Body of pancreas (tissue), 4 donors: ENCODE data around the gene MRC1. TPM values are rescaled to one million over a fixed set of nuclear protein-coding genes. Genes with fewer than 3 reads are reported as not detected.

ENCODE experiments used
- ATAC-seq: fragments of 150-250 bp; one replicate; pipeline ENCODE4 v1.9.1; 2016
- DNase-seq, 4 donors: peaks; one replicate each; pipeline ENCODE4 v3.0.0-alpha.2; 2019
- H3K27ac ChIP-seq, 4 donors: fragments of 200-600 bp; sonication (generic); 1 replicate in 3 of 4; 2 replicates in 1 of 4; pipeline versions ENCODE4 v1.5.1 to v1.6.1; 2016 to 2019; ENCODE audit warnings: mild to moderate bottlenecking in 1 of 4, mixed read lengths in 1 of 4, moderate library complexity in 1 of 4
- H3K27me3 ChIP-seq, 2 donors: fragments of 200-600 bp; sonication (generic); one replicate each; pipeline ENCODE4 v1.6.0; 2016; ENCODE audit warnings: mild to moderate bottlenecking in 1 of 2
- H3K36me3 ChIP-seq, 2 donors: fragments of 200-600 bp; sonication (generic); replicated peaks in 1 of 2; 2 replicates each; pipeline ENCODE4 v1.5.1; 2016; ENCODE audit warnings: low read depth in 2 of 2; ENCODE audit not compliant: insufficient read depth in 1 of 2
- H3K4me1 ChIP-seq: fragments of 200-600 bp; sonication (generic); one replicate; pipeline ENCODE4 v1.6.0; 2016
- H3K4me3 ChIP-seq, 2 donors: fragments of 200-600 bp; sonication (generic); 1 replicate in 1 of 2; 2 replicates in 1 of 2; pipeline ENCODE4 v1.5.1; 2016 to 2019
- H3K9me3 ChIP-seq, 3 donors: fragments of 200-600 bp; sonication (generic); 1 replicate in 2 of 3; 2 replicates in 1 of 3; pipeline ENCODE4 v1.5.1; 2016
- POLR2A ChIP-seq, 3 donors: fragments of 450-650 bp; IDR thresholded peaks; one replicate each; pipeline ENCODE4 v1.6.1; 2016; ENCODE audit warnings: antibody characterized with exemption in 3 of 3, mild to moderate bottlenecking in 2 of 3
- WGBS, 2 donors: methylation state at CpG; one replicate each; pipeline ENCODE4 v1.1.5; 2017; 5-methylcytosine and 5-hydroxymethylcytosine counted together
- intact Hi-C: fragments of 100-400 bp; cut with DNase I; formaldehyde crosslinking; loops from one replicate; pipeline ENCODE4 v1.15.1; 2023
- total RNA-seq, 2 donors: library from RNA; depleted of rRNA; stranded (reverse); fragments of >200 nt; gene quantifications; one replicate each; pipeline ENCODE4 v1.1.0, GENCODE V29; 2016
- TF ChIP-seq, protein P1 (sequence below), 7 experiments: fragments of 450-650 bp in 4 of 7; fragments of 200-600 bp in 3 of 7; sonication (generic) in 3 of 7; IDR thresholded peaks; one replicate each; pipeline ENCODE4 v1.5.1; 2016 to 2019; ENCODE audit warnings: antibody characterized with exemption in 7 of 7

Gene MRC1
- 10 to 100 TPM; 10.2 to 19.5 TPM for total RNA-seq

DNA sequence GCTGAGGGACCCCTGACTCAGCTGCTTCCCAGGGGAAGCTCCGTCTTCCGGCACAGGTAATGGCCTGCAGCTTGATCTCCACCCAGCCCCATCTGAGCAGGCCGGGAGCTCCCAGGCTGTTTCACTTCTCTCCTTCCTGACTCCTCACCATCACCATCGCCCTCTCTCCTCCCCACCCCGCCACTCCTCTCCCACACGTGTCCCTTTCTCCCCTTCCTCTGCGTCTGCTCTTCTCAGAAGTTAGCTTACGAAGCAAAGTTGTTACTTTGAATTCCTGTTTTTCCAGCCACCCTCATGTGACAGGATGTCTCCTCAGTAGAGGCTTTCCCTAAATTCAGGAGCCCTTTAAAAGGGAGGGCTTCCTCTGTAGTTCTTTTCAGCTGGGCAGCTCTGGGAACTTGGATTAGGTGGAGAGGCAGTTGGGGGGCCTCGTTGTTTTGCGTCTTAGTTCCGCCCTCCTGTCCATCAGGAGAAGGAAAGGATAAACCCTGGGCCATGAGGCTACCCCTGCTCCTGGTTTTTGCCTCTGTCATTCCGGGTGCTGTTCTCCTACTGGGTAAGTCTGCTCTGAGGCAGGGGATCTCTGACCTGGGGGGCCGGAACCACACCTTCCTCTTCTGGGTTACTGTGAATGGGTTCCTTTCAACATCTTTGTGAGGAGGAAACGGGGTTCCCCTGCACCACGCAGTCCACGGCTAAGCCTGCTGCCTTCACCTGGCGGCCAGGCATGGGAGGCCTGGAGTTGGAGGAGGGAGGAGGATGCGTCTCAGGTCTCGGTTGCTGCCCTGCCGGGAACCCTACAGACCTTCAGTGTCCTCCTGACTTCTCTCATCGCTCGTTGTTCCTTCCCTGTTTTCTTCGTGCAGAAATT lies at the start of gene MRC1:
Gene MRC1, plus strand, starts transcription at position 378 of the 871 bp plus-strand sequence. Its CDS starts 118 bp downstream, at position 496.
- no peaks in the 10 kb centered on the region for H3K27me3 ChIP-seq
- TF ChIP-seq, protein P1, sequence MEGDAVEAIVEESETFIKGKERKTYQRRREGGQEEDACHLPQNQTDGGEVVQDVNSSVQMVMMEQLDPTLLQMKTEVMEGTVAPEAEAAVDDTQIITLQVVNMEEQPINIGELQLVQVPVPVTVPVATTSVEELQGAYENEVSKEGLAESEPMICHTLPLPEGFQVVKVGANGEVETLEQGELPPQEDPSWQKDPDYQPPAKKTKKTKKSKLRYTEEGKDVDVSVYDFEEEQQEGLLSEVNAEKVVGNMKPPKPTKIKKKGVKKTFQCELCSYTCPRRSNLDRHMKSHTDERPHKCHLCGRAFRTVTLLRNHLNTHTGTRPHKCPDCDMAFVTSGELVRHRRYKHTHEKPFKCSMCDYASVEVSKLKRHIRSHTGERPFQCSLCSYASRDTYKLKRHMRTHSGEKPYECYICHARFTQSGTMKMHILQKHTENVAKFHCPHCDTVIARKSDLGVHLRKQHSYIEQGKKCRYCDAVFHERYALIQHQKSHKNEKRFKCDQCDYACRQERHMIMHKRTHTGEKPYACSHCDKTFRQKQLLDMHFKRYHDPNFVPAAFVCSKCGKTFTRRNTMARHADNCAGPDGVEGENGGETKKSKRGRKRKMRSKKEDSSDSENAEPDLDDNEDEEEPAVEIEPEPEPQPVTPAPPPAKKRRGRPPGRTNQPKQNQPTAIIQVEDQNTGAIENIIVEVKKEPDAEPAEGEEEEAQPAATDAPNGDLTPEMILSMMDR (IDR thresholded peaks at IDR 0.05), result no peak
- peak in 1 of 3 donors; percentile 13 for TF ChIP-seq POLR2A (IDR thresholded peaks at IDR 0.05)
- H3K27ac ChIP-seq, result no peak within 1 kb of the TSS
- no peaks in the 10 kb centered on the region for H3K9me3 ChIP-seq
- DNase-seq (peak in 1 of 4 donors; percentile 29), ATAC-seq (no peak)
- 67 to 81% methylated on average over 22 to 23 of the region's 23 CpGs for whole genome bisulfite sequencing, 2 donors
- H3K4me1 ChIP-seq, result no peaks in the 10 kb centered on the region
- H3K4me3 ChIP-seq, result no peak within 1 kb of the TSS
- intact Hi-C loops, result no loop called here
- H3K36me3 ChIP-seq, result no peaks in the 10 kb centered on the region

DNA sequence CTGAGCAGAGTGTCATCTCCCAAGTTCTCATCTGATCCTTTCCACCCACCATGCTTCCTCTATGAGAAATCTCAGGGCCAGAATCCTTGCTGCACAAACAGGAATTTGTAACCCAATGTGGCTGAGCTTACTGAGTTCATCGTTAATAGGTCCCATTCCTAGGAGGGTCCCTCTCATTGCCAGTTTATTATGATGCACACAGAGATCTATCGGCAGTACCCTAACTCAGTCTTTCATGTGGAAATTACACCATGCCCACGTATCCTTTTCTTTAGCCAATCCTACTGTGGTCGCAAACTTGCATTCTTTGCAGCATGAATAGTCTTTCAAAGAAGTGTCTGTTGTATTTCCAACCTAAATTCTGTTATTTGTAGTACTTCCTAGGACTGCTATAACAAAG lies 45.0 kb upstream of the MRC1 start:
- H3K4me1 ChIP-seq, result peaks cover 3% of the 10 kb centered on the region
- TF ChIP-seq, protein P1 (IDR thresholded peaks at IDR 0.05), result no peak
- TF ChIP-seq POLR2A (IDR thresholded peaks at IDR 0.05), result no peak
- DNase-seq (no peak), ATAC-seq (no peak)
- WGBS, 2 donors, result 64 to 88% methylated on average over 4 of the region's 4 CpGs
- H3K27me3 ChIP-seq, result no peaks in the 10 kb centered on the region
- H3K9me3 ChIP-seq, result no peaks in the 10 kb centered on the region
- intact Hi-C loops, result no loop called here
- no peak overlapping the region for H3K4me3 ChIP-seq
- H3K36me3 ChIP-seq, result no peaks in the 10 kb centered on the region
- H3K27ac ChIP-seq, result no peak overlapping the region

DNA sequence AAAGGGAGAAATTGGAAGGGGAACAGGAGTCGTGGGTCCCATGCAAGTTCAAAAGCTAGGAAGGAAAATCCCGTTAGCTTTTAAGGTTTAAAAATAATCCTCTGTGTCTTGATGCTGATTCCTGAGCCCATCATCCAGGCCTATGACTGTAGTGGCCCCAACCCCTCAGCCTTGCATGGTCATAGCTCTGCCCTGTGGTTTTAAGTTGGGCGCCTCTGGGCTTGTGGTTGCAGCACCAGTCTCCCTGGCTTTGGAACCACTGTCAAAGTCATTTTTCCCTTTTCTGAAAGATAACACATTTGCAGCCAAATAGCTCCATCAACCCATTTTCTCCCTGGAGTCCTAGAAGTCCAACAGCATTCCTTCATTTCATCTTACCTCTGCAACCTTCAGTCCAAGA lies 43.5 kb upstream of the MRC1 start:
- Histone ChIP-seq H3K27me3 (no peaks in the 10 kb centered on the region), H3K36me3 (no peaks in the 10 kb centered on the region), H3K9me3 (no peaks in the 10 kb centered on the region), H3K4me1 (no peaks in the 10 kb centered on the region), H3K27ac (no peak overlapping the region), H3K4me3 (no peak overlapping the region)
- TF ChIP-seq, protein P1 (IDR thresholded peaks at IDR 0.05), result no peak
- TF ChIP-seq POLR2A (IDR thresholded peaks at IDR 0.05), result no peak
- intact Hi-C loops, result no loop called here
- WGBS, 2 donors, result 53 to 56% methylated on average over 3 of the region's 3 CpGs
- no peak for ATAC-seq
- no peak for DNase-seq

DNA sequence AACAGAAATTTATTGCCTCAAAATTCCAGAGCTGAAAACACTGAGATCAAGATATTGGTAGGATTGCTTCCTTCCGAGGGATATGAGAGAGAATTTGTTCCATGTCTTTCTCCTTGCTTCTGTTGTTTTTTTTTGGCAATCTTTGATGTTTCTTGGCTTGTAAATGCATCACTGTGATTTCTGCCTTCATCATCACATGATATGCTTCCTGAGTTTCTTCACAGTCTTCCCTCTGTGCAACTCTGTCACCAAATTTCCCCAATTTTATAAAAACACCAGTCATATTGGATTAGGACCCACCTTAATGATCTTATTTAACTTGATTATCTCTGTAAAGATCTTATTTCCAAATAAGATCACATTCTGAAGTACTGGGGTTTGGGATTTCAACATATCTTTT lies 42.4 kb upstream of the MRC1 start:
- DNase-seq (no peak), ATAC-seq (no peak)
- H3K4me3 ChIP-seq, result no peak overlapping the region
- H3K4me1 ChIP-seq, result no peaks in the 10 kb centered on the region
- TF ChIP-seq, protein P1 (IDR thresholded peaks at IDR 0.05), result no peak
- TF ChIP-seq POLR2A (IDR thresholded peaks at IDR 0.05), result no peak
- 59 to 83% methylated on average over 1 of the region's 1 CpG for WGBS, 2 donors
- H3K9me3 ChIP-seq, result no peaks in the 10 kb centered on the region
- H3K27ac ChIP-seq, result no peak overlapping the region
- intact Hi-C loops, result no loop called here
- H3K36me3 ChIP-seq, result no peaks in the 10 kb centered on the region
- H3K27me3 ChIP-seq, result no peaks in the 10 kb centered on the region

DNA sequence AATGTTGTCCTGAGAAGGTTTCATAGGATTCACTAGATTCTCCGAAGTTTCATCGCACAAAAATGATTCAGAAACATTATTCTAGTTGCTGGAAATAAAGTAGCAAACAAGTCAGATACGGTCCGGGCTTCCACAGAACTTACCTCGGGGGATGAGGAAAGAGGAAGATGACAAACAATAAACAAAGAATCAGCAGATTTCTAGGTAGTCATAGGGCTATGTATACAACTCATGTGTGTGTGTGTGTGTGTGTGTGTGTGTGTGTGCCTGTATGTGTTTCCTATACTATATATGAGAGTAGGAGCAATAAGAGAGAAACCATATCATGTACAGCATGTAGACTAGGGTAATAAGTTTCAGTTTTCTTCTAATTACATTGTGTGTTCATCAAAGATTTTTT lies 40.7 kb upstream of the MRC1 start:
- H3K36me3 ChIP-seq, result no peaks in the 10 kb centered on the region
- no peaks in the 10 kb centered on the region for H3K27me3 ChIP-seq
- H3K9me3 ChIP-seq, result no peaks in the 10 kb centered on the region
- no peak for DNase-seq
- no peak for TF ChIP-seq POLR2A (IDR thresholded peaks at IDR 0.05)
- TF ChIP-seq, protein P1 (IDR thresholded peaks at IDR 0.05), result no peak
- H3K27ac ChIP-seq, result no peak overlapping the region
- no peaks in the 10 kb centered on the region for H3K4me1 ChIP-seq
- intact Hi-C loops, result no loop called here
- no peak for ATAC-seq
- H3K4me3 ChIP-seq, result no peak overlapping the region
- WGBS, 2 donors, result 74 to 89% methylated on average over 5 of the region's 5 CpGs
